Spinal cord (tissue), 10 donors: Measurements from ENCODE around the gene SCP2D1. TPM values are rescaled to one million over a fixed set of nuclear protein-coding genes. Genes with fewer than 3 reads are reported as not detected.

Experiments
- DNase-seq, 6 donors: peaks; one replicate each; pipeline versions ENCODE4 v3.0.0 to v3.0.0-alpha.2; 2013 to 2015; ENCODE audit warnings: low spot score in 6 of 6, low read depth in 4 of 6
- H3K27ac ChIP-seq: one replicate; pipeline ENCODE4 v1.5.1; 2013; ENCODE audit warnings: low read depth, low read length, control low read depth
- H3K27me3 ChIP-seq: one replicate; pipeline ENCODE4 v1.6.1; 2013; ENCODE audit warnings: low read length; ENCODE audit not compliant: control insufficient read depth, insufficient read depth
- H3K36me3 ChIP-seq: one replicate; pipeline ENCODE4 v1.6.1; 2013; ENCODE audit warnings: low read length; ENCODE audit not compliant: control insufficient read depth, insufficient read depth
- H3K4me1 ChIP-seq: one replicate; pipeline ENCODE4 v1.6.1; 2013; ENCODE audit warnings: low read length; ENCODE audit not compliant: control insufficient read depth, insufficient read depth
- H3K4me3 ChIP-seq: one replicate; pipeline ENCODE4 v1.5.1; 2013; ENCODE audit warnings: low read depth, low read length, control low read depth
- H3K9me3 ChIP-seq: one replicate; pipeline ENCODE4 v1.6.1; 2013; ENCODE audit warnings: low read length; ENCODE audit not compliant: control insufficient read depth, insufficient read depth
- WGBS: methylation state at CpG from one replicate; pipeline ENCODE4 v1.1.5; 2013; ENCODE audit warnings: missing lambda C conversion rate; ENCODE audit not compliant: insufficient coverage; 5-methylcytosine and 5-hydroxymethylcytosine counted together
- long read RNA-seq, 4 donors: transcript quantifications; one replicate each; lab custom pipeline, GENCODE V29; 2026
- polyA plus RNA-seq, 2 donors: library from polyadenylated mRNA; unstranded; fragments of 120-200 nt; gene quantifications; one replicate each; pipeline ENCODE4 v1.2.1, GENCODE V29; 2013; ENCODE audit not compliant: insufficient read length in 2 of 2
- total RNA-seq, 2 donors: library from RNA; depleted of rRNA in 1 of 2; stranded (reverse); fragments of 120-200 nt in 1 of 2; fragments of >200 nt in 1 of 2; gene quantifications; one replicate each; pipeline versions ENCODE4 v1.2.3 to v1.2.4, GENCODE V29; 2013 to 2014
- donor health status: healthy.

The SCP2D1 gene
- not detected for total RNA-seq
- not detected for polyA plus RNA-seq
- long read RNA-seq, donor 1: 0 reads
- long read RNA-seq, donor 2: 0 reads
- long read RNA-seq, donor 3: 0 reads
- long read RNA-seq, donor 4: 0 reads

DNA sequence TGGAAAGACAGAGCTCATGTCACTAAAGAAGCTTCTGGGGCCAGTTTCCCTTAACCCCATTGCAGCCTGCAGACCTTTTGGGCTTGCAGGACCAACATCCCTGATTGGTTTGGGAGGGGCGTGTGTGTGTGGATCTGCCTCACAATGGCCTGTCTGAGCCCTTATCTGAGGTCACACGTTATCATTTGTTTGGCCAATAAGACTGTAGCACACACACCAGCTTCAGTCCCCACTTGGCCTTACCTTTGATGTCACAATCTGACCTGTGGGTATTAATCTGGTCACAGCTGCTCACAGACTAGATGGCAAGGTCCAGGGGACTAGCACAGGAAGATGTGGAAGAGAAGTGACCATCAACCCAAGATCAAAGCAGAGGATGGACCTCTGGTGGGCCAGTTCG lies at the start of gene SCP2D1:
Gene SCP2D1 (plus strand): TSS at position 301 of the 400 bp plus-strand sequence. CDS start 33 bp downstream, at position 334.
- no peak for DNase-seq
- 50% methylated on average over 1 of the region's 3 CpGs for WGBS
- Histone ChIP-seq H3K4me1 (no peaks in the 10 kb centered on the region), H3K27ac (no peak within 1 kb of the TSS), H3K27me3 (no peaks in the 10 kb centered on the region), H3K4me3 (no peak within 1 kb of the TSS), H3K9me3 (no peaks in the 10 kb centered on the region), H3K36me3 (no peaks in the 10 kb centered on the region)

DNA sequence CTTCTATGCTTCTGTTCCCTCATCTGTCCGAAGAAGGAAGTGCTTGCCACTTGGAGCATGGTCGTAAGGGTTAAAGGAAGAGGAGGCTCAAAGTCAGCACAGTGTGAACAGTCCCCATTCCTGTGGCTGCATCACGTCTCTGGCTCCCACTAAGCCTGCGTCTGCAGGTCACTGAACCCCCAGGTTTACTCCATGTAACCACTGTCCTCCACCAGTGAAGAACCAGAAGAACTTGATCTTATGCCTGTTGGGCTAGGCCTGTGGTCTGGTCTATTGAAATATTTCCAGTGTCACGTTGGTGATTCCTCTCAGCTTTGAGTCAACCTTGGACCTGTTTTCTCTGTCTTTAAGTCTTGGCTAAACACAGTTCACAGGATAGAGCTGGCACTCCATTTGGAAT lies 45.9 kb upstream of the SCP2D1 start:
- H3K27me3 ChIP-seq: no peaks in the 10 kb centered on the region
- H3K36me3 ChIP-seq: peaks cover 5% of the 10 kb centered on the region
- no peak for DNase-seq
- no peaks in the 10 kb centered on the region for H3K4me1 ChIP-seq
- 94% methylated on average over 3 of the region's 5 CpGs for WGBS
- H3K9me3 ChIP-seq: no peaks in the 10 kb centered on the region
- H3K27ac ChIP-seq: no peak overlapping the region
- no peak overlapping the region for H3K4me3 ChIP-seq

- Histone ChIP-seq H3K36me3 (no peaks in the 10 kb centered on the region), H3K4me1 (no peaks in the 10 kb centered on the region), H3K9me3 (no peaks in the 10 kb centered on the region), H3K4me3 (no peak overlapping the region), H3K27ac (no peak overlapping the region), H3K27me3 (no peaks in the 10 kb centered on the region)
- WGBS: no CpG with 5 or more reads among the region's 1 CpG
- no peak for DNase-seq
Observed at GRCh38 chr20:18773566-18773965, 40.0 kb upstream of the SCP2D1 start.

DNA sequence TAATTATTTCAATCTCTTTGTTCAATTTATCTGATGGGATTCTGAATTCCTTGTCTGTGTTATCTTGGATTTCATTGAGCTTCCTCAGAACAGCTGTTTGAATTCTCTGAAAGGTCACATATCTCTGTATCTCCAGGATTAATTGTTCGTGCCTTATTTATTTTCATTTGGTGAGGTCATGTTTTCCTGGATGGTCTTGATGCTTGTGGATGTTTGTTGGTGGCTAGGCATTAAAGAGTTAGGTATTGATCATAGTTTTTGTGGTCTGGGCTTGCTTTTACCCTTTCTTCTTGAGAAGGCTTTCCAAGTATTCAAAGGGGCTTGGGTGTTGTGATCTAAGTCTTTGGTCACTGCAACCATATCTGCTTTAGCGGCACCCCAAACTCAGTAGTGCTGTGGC lies 39.4 kb upstream of the SCP2D1 start:
- H3K4me1 ChIP-seq: no peaks in the 10 kb centered on the region
- H3K9me3 ChIP-seq: no peaks in the 10 kb centered on the region
- no peak for DNase-seq
- no peaks in the 10 kb centered on the region for H3K27me3 ChIP-seq
- WGBS: no CpG with 5 or more reads among the region's 2 CpGs
- H3K36me3 ChIP-seq: no peaks in the 10 kb centered on the region
- no peak overlapping the region for H3K4me3 ChIP-seq
- H3K27ac ChIP-seq: no peak overlapping the region

GRCh38 chr20:18775633-18776032 lies 38.0 kb upstream of the SCP2D1 start:
- no peak overlapping the region for H3K27ac ChIP-seq
- 99% methylated on average over 4 of the region's 5 CpGs for WGBS
- H3K4me3 ChIP-seq: no peak overlapping the region
- H3K36me3 ChIP-seq: no peaks in the 10 kb centered on the region
- no peak for DNase-seq
- no peaks in the 10 kb centered on the region for H3K4me1 ChIP-seq
- no peaks in the 10 kb centered on the region for H3K9me3 ChIP-seq
- H3K27me3 ChIP-seq: no peaks in the 10 kb centered on the region

GRCh38 chr20:18778690-18779392 lies 34.7 kb upstream of the SCP2D1 start:
- H3K36me3 ChIP-seq: no peaks in the 10 kb centered on the region
- no peak overlapping the region for H3K4me3 ChIP-seq
- H3K27ac ChIP-seq: no peak overlapping the region
- H3K9me3 ChIP-seq: no peaks in the 10 kb centered on the region
- DNase-seq: no peak
- no peaks in the 10 kb centered on the region for H3K27me3 ChIP-seq
- 72% methylated on average over 7 of the region's 10 CpGs for WGBS
- no peaks in the 10 kb centered on the region for H3K4me1 ChIP-seq

GRCh38 chr20:18780385-18781130 lies 33.0 kb upstream of the SCP2D1 start:
- Histone ChIP-seq H3K27me3 (no peaks in the 10 kb centered on the region), H3K36me3 (no peaks in the 10 kb centered on the region), H3K9me3 (no peaks in the 10 kb centered on the region), H3K27ac (no peak overlapping the region), H3K4me1 (no peaks in the 10 kb centered on the region), H3K4me3 (no peak overlapping the region)
- WGBS: 90% methylated on average over 3 of the region's 9 CpGs
- DNase-seq: no peak

- H3K36me3 ChIP-seq: no peaks in the 10 kb centered on the region
- no peak overlapping the region for H3K27ac ChIP-seq
- H3K27me3 ChIP-seq: no peaks in the 10 kb centered on the region
- H3K4me1 ChIP-seq: no peaks in the 10 kb centered on the region
- WGBS: 78% methylated on average over 3 of the region's 3 CpGs
- H3K4me3 ChIP-seq: no peak overlapping the region
- H3K9me3 ChIP-seq: no peaks in the 10 kb centered on the region
- DNase-seq: no peak
Observed at GRCh38 chr20:18781509-18781908, 32.1 kb upstream of the SCP2D1 start.

- 70% methylated on average over 3 of the region's 5 CpGs for WGBS
- Histone ChIP-seq H3K36me3 (no peaks in the 10 kb centered on the region), H3K4me1 (no peaks in the 10 kb centered on the region), H3K4me3 (no peak overlapping the region), H3K27me3 (no peaks in the 10 kb centered on the region), H3K27ac (no peak overlapping the region), H3K9me3 (no peaks in the 10 kb centered on the region)
- DNase-seq: no peak
Observed at GRCh38 chr20:18783385-18783959, 30.1 kb upstream of the SCP2D1 start.
